ENCODE measurements around the gene CRYBB3. TPM values are rescaled to one million over a fixed set of nuclear protein-coding genes. Genes with fewer than 3 reads are reported as not detected.
"Not testable (repeated sequence)": the region's sequence is repeated elsewhere in the genome, so short reads cannot be mapped to it uniquely, and the experiment has no call there.

Gene CRYBB3
- total RNA-seq, 2 donors from 2014 or later: 0.70 to 2.1 TPM

DNA sequence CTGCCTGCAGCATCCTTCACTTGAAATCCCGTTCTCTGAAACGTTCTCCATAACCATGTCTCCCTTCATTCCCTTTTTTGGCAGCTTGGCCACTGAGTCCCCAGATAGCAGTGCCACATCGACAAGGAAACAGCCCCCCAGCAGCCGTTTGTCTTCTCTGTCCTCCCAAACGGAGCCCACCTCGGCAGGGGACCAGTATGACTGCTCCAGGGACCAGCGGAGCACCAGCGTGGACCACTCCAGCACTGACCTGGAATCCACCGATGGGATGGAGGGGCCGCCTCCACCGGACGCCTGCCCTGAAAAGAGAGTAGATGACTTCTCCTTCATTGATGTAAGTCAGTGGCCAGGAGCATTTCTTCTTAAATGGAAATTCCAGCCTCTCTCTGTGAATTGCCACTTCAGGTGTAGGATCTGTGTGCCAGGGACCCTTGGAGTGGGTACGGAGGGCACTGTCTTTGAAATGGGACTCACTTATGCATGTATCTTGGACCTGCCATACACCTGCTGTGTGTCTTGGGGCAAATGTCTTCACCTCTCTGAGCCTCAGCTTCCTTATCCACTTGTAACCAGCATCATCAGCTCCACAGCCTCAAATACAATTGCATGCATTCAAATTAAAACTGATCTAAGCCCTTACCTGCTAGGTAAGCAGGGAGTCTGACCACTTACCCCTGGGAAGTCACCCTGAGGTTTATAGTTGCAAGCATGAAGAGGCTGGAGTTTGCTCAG lies 25.3 kb upstream of the CRYBB3 start:
- DNase-seq: no peak
- ATAC-seq: no peak
- intact Hi-C loops (cut with DNase I, micrococcal nuclease): no loop called here

DNA sequence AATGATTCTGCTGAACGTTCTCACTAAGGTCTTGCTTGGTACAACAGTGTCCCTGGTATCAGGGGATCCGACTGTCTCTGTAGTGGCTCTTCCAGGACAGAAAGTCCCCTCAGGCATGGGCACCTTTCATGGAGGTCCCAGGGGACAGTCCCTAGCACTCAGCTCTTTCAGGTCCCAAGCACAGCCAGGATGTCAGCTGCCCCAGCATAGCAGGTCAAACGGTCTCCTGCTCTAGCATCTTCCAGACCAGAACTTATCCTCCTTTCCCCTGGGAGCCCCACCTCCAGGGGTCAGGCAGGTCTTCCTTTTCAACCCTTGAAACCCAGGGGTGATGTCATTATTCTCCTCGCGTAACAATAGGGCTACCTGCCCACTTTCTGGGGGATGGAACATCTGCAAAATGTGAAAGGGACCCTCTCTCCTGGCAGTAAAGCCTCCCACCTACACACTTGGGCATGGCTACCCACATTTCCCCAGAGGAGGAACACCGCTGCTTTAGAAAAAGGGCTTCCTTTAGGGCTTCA lies 24.7 kb upstream of the CRYBB3 start:
- ATAC-seq: no peak
- no peak for DNase-seq
- intact Hi-C loops (cut with DNase I, micrococcal nuclease): no loop called here

DNA sequence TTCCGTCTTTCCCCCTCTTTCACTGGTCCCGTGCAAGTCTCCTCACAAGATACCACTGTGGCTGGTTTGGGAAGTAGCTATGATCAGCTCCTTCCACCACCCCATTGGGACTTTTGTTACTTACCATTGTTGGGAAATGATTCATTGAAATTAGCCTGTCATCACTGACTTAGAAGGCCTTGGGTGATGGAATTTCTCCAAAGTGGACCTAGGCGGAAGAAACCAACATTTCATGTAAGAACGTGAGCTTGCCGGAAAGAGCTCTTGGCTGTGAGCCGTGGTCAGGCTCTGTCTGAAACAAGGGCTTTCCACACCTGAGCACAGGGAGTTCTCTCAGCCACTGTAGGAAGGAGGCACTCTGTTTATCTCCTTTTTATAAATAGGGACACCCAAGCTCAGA lies 23.5 kb upstream of the CRYBB3 start:
- DNase-seq (no peak), ATAC-seq (no peak)
- intact Hi-C loops (cut with DNase I, micrococcal nuclease): no loop called here

DNA sequence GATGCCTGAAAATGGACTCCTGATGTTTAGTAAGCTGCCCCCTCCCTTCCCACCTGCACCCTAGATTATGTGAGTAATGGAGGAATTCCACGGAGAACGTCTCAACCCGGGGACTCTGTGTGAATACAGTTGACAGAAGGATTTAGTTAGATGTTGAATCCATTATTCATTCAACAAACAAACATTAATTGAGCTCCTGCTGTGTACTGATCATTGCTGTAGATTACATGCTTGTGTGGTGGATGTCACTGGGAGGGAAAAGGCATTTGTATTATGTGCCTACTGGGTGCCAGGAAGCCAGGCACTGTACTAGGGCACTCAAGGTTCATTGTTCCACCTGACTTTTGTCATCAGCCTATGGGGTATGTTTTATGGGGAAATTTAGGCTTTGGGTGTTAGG lies 22.9 kb upstream of the CRYBB3 start:
- ATAC-seq (no peak), DNase-seq (no peak)
- intact Hi-C loops (cut with DNase I, micrococcal nuclease): no loop called here

DNA sequence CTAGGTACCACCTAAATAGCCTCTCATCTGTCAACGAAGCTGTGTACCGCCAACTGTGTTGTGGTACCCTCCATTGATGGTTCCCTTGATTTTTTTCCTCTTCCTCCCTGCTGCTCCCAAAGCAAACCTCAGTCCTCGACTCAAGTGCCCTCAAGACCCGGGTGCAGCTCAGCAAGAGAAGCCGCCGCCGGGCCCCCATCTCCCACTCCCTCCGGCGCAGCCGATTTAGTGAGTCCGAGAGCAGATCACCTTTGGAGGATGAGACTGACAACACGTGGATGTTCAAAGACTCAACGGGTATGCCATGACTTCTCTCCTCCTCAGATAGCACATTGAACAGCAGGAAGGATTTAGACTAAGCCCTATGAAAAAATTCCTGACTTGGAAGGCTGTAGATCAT lies 22.4 kb upstream of the CRYBB3 start:
- intact Hi-C loops (cut with DNase I, micrococcal nuclease): no loop called here
- ATAC-seq (no peak), DNase-seq (no peak)

DNA sequence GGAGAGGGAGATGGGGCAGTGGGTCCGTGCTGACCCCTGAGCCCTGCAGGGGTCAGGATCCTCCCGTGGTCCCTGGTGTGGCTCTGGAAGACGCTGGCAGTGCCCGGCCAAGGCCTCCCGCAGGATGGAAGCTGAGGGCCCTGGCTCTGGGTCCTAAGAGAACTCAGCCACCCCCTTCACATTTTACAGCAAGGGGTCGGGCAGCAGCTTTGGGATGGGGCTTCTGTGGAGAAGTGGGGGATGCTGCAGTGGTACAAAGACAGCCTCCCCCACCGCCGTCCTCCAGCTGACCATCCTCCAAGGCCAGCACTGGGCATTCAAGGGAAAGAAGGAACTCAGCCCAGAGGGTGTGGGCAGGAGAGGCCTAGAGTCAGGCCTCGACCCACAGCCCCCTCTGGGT lies 21.8 kb upstream of the CRYBB3 start:
- DNase-seq (no peak), ATAC-seq (peak; percentile 7)
- intact Hi-C loops (cut with DNase I, micrococcal nuclease): no loop called here

DNA sequence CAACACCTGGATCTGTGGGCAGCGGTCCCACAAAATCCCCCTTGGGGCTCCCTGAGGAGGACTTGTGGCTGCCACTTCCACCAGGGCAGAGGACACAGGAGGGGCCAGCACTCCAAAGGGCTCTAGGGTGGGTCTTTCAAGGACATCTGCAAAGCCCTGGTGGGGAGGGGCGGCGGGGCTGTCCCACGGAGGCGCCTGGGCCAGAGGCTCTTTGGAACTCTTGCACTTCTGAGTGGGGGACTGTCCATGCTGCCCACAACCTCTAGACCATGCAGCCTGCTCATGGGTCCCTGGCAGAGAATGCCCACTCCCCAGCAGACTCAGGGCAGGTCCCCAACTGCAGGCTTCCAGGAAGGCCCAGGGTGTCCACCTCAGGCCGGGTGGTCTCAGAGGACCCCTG lies 21.3 kb upstream of the CRYBB3 start:
- ATAC-seq: peak; percentile 17
- DNase-seq; intact Hi-C loops (cut with DNase I, micrococcal nuclease): not testable (repeated sequence)

DNA sequence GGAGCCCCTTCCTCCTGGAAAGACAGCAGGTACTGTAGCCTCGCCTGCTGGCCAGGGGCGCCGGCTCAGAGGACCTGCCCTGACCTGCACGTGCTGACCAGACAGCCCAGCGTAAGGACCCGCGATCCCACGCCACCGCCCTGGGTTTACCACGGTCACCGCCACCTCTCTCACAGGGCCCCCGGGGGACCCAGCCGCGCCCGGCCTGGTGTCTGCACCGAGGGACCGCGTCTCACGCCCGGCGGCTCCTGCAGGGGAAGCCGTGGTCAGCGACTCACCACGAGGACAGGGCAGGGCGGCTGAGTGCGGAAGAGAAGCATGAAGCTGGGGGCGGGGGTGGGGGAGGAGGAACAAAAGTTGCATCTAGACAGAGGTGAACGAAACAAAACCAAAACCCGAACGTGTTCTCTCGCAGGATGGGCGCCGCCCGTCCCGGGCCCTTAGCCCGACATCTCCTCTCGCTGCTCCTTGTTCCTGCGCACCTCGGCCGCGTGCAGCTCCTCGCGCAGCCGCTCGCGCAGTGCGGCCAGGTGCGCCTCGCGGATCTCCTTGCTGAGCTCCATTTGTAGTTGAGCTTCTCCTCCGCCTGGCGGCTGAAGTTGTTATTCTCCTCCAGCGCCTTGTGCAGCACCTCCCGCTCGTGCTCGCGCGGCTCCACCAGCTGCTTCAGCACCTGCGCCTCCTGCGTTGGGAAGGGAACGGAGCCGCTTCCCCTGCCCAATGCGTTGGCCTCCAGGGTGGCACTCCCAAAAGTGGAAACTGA lies 20.6 kb upstream of the CRYBB3 start:
- peak; percentile 40 for ATAC-seq
- intact Hi-C loops (cut with DNase I, micrococcal nuclease); DNase-seq: not testable (repeated sequence)

DNA sequence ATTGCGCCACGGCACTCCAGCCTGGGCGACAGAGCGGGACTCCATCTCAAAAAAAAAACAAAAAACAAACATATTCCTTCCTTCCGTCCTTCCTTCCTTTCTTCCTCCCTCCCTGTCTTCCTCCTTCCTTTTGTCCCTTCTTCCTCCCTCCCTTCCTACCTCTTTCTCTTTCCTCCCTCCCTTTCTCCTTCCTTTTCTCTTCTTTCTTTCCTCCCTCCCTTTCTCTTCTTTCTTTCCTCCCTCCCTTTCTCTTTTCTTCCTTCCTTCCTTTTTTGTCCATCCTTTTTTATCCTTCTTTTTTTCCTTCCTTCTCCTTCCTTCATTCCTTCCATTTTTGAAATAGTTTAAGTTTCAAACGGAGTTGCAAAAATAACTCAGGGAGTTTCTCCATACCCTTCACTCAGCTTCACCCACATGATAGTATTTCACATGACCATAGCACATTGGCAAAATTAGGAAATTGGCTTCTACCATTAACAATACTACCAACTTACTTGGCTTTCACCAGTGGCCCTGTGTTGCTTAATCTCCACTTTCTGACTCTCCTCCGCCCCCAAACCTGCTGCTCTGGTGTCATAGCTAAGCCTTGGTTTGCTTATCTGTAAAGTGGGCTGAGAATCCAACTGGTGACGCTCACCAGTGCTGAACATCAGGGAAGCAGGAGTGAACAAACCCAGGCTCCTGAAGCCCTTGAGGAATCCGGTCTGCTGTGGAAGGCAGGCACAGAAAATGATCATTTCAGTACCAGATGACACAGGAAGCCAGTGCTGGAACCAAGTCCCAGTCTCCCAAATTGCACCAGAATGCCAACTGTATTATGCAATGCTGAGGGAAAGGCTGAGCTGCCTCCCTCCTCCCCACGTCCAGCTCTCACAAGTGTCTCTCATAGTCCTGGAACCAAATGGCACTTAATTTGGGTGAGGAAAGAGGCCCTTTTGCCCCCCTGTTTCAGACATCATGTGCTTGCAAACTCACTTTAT lies 17.2 kb upstream of the CRYBB3 start:
- DNase-seq (no peak), ATAC-seq (no peak)

DNA sequence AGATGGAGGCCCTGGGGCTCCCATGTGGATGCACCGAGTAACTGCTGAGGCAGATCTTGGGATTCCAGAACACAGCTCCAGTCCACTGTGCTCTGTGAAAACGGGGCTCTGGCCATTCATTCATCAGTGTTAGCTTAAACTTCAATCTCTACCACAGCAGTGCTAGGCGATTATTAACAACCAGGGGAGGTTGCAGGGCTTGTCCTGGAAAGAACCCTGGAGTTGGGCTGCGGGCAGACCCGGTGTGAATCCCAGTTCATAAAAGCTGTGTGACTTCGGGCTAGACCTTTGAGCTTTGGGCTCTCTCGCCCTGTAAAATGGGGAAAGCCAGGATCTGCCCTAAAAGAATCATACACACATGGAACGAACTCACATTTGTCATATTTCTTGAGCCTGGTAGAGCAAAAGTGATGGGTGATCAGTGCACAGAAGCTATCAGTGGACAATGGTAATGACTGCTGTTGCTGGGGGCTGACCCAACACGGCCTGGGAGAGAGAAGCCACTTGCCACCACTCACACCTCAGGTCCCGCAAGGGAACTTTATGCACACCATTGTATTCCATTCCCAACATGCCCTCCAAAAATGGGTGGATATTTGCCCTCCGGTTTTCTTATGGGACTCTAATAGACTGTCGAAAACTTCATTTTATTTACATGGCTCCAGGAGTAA lies 15.6 kb upstream of the CRYBB3 start:
- intact Hi-C loops (cut with DNase I, micrococcal nuclease): no loop called here
- DNase-seq (no peak), ATAC-seq (no peak)

More for the DNA sequence above, 17.2 kb upstream of the CRYBB3 start:
- intact Hi-C loops (cut with DNase I, micrococcal nuclease): no loop called here

DNA sequence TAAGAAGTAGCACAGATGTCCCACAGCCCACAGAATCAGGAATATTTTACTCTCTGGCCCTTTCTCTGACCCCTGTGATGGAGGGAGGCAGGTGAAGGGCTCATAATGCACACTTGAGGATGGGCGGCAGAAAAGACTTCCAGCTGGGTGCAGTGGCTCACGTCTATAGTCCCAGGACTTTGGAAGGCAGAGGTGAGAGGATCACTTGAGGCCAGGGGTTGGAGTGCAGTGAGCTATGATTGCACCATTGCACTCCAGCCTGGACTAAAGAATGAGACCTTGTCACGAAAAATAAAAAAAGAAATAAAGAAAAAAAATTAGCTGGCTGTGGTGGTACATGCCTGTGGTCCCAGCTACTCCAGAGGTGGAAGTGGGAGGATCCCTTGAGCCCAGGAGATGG lies 13.5 kb upstream of the CRYBB3 start:
- ATAC-seq (no peak), DNase-seq (no peak)
- intact Hi-C loops (cut with DNase I, micrococcal nuclease): no loop called here

DNA sequence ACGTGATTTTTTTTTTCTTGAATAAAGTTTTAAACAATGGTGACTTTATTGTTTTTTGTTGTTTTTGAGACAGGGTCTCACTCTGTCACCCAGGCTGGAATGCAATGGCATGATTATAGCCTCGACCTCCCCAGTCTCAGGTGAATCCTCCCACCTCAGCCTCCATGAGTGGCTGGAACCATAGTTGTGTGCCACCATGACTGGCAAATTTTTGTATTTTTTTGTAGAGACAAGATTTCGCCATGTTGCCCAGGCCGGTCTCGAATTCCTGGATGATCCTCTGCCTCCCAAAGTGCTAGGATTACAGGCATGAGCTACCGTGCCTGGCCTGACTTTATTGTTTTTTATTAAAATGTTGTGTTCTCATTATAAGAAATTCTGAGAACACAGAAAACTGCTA lies 12.2 kb upstream of the CRYBB3 start:
- ATAC-seq (no peak), DNase-seq (no peak)
- intact Hi-C loops (cut with DNase I, micrococcal nuclease): no loop called here

DNA sequence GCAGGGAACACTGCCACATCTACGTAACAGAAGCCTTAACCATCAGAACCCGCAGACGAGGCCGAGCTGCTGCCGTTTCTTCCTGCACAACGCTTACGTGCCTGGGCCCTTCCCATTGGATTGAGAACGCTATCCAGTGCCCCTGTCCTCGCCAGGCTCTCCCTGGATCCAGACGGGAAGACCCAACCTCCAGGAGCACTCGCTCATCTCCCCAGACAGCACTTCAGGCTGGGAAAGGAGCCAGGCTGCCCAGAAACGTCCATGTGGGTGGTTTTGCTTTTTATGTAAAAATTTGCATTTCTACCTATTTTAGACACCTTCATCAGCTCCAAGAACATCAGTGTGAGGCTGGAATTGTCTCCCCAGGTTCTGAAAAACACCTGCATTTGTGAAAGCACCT lies 7.3 kb upstream of the CRYBB3 start:
- ATAC-seq (no peak), DNase-seq (no peak)
- intact Hi-C loops (cut with DNase I, micrococcal nuclease): no loop called here

DNA sequence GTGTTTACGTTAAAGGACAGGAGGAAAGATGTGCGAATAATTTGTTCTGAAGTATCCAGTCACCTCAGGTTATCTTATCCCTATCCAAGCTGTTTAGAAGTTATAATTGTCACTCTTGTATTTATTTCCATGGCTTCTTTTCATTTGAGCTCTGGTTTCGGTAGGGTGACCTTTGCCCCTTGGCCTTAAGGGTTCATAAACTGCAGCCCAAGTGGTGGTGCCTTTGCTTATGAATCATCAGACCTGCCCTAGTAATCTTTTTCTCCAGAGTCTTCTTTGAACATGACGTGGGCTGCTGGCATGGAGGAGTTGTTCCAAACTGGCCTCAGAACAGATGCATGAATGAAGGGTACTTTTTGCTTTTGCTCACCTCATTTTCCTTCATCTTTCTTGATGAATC lies 6.5 kb upstream of the CRYBB3 start:
- DNase-seq (no peak), ATAC-seq (peak; percentile 74)
- intact Hi-C loops (cut with DNase I, micrococcal nuclease): no loop called here

DNA sequence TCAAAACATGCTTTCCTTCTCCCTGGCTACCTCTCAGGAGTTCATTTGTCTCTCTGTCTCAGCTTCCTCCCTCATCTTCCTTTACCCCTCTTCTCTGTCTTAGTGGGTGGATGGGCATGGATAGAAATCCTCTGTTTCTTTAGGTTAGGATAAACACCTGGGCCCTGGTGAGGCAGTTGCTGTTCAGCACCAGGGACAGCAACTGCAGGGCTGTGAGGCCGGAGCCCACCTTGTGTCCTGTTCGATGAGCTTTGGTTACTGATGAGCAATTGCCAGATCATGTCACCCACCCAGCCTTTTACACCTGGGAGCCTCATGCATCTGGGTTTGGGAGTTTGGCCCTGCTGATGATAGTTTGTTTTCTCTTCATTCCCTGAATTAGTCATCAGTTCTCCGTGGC lies 6.1 kb upstream of the CRYBB3 start:
- ATAC-seq (no peak), DNase-seq (no peak)
- intact Hi-C loops (cut with DNase I, micrococcal nuclease): no loop called here

DNA sequence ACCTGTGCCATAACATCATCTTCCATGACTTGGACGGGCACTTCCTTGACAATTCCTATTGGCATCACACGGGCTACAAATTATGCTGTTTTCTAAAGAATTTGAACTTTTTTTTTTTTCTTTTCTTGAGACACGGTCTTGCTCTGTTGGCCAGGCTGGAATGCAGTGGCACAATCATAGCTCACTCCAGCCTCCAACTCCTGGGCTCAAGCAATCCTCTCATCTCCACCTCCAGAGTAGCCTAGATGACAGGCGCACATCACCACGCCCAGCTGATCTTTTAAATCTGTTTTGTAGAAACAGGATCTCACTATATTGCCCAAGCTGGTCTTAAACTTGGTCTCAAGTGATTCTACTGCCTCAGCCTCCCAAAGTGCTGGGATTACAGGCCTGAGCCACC lies 3.3 kb upstream of the CRYBB3 start:
- intact Hi-C loops (cut with DNase I, micrococcal nuclease): no loop called here
- DNase-seq: no peak
- no peak for ATAC-seq

DNA sequence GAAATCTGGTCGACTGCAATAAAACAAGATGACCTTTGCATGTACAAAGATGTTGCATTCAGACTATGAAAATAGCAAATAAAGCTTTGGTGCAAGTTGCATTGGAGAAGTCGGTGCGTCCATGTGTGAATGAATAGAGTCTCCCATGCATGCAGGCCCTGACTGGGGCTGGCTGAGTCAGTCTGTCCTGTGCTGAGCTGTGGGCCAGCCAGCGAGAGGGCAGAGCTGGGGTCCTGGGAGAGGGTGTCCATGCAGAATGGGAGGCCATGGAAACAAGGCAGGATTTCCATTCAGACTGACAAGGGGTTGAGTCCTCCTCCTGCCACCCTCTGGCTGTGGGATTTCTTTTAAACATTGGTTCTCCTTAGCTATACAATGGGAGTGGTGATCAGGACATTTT lies 2.3 kb upstream of the CRYBB3 start:
- intact Hi-C loops (cut with DNase I, micrococcal nuclease): no loop called here
- ATAC-seq (no peak), DNase-seq (no peak)

DNA sequence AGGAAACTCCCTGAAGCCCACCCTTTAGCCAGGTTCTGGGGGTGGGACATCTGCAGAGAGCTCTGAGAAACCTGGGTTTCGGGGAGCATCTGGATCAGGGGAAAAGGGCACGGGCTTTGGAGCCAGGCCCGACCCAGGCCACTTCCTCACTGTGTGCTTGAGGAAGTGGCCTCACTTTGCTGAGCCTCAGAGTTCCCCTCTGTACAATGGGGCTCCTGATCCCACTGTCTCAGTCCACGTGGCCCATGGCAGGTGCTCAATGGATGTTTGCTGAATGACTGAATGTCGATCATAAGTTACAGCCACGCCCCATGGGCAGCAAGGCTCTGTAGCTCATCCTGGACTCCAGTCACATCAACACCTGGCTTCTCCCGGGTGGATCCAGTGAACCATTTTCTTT lies 1.3 kb downstream of the CRYBB3 start:
- intact Hi-C loops (cut with DNase I, micrococcal nuclease): no loop called here
- no peak for DNase-seq
- peak; percentile 22 for ATAC-seq
